GM19239 (cell line): ENCODE measurements around the gene BLOC1S1.

Experiments used
- DNase-seq: peaks from one replicate; pipeline ENCODE4 v3.0.0; 2011; ENCODE audit warnings: low spot score; ENCODE audit not compliant: insufficient read length
- FAIRE-seq: peaks from 2 replicates; lab custom pipeline; 2011; peaks lifted over from hg19 to GRCh38; lab: Jason Lieb, UNC

BLOC1S1 gene

DNA sequence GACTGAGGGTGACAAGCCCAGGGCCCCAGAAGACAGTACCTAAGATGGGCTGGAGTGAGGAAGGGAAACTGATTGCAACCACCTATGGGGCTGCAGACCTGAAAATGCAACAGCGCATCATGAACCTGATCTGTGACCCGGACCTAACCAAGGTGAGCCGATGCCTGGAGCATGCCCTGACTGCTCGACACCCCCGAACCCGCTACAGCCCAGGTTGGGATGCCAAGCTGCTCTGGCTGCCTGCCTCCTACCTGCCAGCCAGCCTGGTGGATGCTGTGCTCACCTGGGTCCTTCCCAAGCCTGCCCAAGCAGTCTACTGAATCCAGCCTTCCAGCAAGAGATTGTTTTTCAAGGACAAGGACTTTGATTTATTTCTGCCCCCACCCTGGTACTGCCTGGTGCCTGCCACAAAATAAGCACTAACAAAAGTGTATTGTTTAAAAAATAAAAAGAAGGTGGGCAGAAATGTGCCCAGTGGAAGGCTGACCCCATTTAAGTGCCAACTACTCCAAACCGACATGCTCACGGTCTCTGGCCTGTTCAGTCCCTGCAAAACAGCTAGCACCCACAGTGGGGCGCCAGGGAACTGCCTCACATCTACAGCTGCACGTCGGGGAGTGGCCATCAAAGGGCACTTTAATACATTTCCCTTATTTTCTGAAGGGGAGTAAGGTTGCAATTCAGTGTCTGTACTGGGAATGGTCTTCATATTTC is 8.5 kb downstream of the BLOC1S1 start:
- DNase-seq (no peak), FAIRE-seq (peak; percentile 35)

DNA sequence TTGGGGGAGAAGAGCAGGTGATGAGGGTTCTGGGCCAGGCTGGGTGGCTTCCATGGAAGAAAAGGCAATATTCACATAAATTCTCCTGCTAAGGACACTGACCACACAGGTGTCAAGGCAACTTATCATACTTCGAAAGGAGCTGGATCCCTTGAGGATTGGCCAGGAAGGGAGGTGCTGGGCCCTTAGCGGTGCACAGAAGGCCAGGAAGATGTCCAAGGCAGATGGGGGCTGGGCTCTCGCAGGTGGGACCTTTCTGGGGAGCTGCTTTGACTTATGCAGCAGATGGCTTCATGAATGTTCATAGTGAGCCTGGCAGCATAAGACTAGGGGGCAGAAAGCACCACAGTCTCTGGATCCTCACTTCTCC is 9.1 kb downstream of the BLOC1S1 start:
- DNase-seq (no peak), FAIRE-seq (no peak)

DNA sequence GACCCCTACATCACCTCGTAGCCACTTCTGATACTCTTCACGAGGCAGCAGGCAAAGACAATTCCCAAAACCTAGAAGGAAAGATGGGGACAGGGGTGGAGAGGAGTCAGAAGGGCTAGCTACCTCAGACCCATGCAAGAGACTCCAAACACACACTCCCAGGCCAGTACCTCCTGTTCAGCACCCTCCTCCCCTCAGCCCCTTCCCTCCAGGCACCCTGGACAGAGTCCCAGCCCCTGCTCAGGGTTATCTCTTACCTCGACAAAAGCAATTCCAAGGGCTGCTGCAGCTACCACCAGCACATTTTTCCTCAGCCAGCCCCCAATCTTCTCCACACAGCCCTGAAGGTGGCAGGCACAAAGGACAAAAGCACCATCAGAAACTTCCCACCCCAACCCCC is 9.7 kb downstream of the BLOC1S1 start:
- no peak for FAIRE-seq

DNA sequence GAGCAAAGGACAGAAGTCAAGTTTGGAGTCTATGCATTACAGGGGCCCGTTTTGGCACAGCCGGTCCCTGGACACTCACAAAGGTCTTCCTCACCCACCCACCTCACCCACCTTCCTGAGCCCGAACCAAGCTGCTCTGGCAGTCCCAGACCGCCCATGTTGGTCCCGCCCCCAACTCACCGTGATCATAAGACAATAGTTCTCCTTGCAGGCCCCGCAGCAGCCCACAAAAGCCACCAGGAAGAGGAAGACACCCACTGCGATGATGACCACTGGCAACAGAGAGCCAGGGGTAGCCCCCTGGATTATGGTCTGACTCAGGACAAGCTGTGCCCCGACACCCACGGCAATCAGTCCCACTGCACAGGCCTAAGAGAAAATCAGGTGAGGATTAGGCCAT is 11.1 kb downstream of the BLOC1S1 start:
- DNase-seq (no peak), FAIRE-seq (no peak)

More for the DNA sequence above, 9.7 kb downstream of the BLOC1S1 start:
- no peak for DNase-seq

DNA sequence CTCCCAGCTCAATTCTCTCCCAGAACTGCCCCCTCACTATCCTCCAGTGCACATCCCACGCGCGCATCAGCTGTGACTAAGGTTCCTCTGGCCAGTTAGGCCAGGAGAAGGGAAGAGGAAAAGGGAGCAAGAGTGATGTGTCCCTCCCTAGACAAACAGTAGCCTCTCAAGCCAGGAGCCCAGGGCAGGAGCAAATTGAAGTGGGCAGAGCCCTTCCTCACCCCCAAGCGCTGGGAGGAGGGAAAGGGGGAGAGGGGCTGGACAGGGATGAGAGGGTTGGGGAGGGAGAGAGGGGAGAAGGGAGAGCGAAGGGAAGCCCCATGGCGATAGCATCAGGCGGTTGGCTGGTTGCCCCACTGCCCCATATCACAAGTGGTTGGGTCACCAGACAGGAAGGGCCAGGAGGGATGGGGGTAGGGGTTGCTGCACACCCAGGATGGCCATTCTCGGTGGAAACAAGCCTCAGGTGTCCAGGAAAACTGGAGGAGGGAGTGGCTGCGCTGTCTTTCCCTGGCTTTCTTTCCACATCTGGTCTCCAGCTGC is 11.9 kb downstream of the BLOC1S1 start:
- no peak for FAIRE-seq
- DNase-seq, result no peak

DNA sequence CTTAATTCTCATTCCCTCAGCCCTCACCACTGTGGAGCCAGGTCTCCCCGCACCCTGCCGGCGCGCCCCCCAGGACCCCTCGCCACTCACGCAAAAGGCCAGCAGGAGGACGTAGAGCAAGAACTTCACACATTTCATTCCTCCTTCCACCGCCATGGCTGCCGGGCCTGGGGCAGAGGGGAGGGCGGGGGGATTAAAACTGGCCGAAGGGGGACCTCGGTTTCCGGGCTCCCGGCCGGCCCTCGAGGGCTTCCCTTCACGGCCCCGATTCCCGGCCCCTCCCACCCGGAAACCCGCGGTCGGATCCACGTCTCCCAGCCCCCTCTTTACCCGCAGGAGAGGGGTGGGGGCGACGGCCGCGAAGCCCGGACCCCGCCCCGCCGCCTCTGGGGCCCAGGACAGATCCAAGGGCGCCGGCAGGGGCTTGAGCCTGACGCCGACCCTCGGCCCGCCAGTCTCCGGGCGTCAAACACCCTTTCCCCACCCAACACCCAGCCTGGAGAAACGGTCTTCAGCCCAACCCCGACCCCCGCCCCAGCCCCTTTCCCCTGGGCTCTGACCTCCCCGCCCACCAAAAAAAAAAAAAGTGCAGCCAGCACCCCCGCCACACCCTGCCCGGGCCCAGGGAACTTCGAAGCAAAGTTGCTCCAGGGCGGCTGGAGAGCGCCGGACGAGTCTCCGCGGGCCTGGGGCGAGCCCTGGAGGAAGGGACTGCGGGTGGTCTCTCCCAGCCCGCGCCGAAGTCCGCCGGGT is 12.5 kb downstream of the BLOC1S1 start:
- DNase-seq (no peak), FAIRE-seq (no peak)

DNA sequence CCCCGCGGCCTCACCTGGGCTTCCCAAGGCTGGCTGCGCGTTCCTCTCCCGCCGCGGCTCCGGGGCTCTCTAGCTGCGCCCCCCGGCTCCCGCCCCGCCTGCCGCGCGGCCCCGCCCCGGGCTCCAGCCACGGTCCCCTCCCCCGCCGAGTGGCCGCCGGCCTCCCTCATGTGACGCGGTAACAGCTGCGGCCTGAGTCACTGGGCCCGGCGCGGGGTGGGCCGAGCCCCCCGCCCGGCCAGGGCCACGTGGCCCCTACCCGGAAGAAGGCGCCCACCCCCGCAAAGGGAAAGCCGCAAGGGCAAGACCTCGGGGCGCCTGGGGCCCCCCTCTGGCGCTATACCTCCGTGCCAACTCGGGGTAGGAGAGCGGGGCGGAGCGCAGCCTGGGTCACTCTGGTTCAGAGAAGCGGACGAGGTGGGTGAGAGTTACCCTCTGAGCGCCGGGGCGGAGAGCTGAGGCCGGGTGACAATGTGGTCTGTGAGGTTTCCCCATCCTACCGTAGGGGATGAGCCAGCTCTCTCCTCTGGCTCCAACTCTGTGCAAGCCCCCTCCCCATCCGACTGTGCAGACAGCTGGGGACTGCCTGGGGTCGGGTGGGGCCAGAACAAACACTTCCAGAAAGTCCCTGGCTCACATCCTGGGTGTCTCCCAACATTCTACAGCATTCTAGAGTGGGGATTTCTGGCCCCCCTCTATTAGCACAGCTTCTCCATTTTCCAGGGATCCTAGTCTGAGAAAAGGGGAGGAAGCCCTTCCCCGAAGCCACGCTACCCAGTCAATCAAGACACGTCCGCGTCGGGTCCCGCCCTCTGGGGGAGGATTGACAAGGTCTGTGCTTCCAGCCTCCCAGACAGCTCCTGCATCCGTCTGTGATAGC is 13.3 kb downstream of the BLOC1S1 start, which contains the start of gene CD63:
Gene CD63, minus strand, starts transcription at position 71 of the 880 bp plus-strand sequence. CDS start 668 bp downstream, outside the sequence.
- FAIRE-seq (peak; percentile 84), DNase-seq (peak; percentile 85)

DNA sequence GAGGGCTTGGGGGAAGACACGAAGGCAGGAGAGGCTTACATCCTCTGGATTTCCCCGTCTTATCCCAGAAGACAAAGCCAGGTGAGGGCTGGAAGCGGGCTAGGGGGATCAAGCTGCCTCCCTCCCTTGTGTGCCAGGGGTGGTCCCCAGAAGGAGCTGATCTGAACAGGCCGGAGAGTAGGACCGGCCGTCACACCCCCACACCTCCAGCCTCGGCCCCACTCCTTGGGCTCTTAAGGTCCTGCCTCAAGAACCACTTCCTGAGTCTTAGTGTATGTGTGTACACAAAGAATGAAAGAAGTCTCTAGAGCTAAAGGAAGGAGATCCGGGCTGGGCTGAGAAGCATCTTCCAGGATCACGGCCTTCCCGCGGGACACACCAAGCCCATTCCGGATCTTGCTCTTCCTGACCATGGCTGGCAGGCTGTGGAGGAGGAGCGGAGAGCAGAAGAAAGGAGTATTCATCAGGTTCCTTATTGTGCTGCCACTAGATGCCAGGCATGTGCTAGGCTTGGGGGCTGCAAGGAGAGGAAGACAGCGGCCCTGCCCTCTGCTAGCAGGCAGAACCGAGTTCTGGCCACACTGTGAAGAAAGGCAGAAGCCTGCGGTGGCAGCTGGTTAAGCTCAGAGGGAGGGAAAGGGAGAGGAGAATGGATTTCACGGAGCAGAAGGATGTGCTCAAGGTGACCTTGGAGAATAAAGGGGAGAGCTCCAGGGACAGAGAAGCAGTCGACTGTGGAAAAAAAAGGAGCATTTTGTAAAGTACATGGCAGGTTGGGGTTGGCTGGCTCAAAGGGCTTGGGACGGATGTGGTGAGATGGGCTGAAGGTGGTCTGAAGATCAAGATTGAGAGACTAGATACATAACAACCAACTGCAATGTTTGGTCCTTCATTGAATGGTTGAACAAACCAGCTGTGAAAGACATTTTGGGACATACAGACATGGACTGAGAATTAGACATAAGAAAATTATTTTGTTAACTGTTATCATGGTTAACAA is 14.3 kb downstream of the BLOC1S1 start:
- DNase-seq, result peak; percentile 47
- no peak for FAIRE-seq

DNA sequence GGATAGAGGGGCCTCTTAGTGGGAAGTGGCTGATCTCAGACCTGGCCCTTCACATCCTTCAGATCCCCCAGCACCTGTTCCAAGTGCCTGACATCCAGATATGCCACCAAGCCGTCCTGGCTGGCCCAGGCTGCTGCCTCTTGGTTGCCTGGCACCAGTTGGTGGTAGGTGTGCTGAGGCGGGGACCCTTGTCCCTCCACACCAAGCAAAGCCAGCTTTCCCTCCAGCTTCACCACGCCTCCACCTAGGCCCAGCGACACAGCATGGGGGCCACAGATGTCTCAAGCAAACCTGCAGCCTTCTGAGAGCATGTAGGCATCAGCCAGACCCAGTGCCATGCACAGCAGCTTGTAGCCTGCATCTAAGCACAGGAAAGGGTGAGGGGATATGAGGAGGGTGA is 16.4 kb downstream of the BLOC1S1 start:
- DNase-seq (no peak), FAIRE-seq (no peak)

DNA sequence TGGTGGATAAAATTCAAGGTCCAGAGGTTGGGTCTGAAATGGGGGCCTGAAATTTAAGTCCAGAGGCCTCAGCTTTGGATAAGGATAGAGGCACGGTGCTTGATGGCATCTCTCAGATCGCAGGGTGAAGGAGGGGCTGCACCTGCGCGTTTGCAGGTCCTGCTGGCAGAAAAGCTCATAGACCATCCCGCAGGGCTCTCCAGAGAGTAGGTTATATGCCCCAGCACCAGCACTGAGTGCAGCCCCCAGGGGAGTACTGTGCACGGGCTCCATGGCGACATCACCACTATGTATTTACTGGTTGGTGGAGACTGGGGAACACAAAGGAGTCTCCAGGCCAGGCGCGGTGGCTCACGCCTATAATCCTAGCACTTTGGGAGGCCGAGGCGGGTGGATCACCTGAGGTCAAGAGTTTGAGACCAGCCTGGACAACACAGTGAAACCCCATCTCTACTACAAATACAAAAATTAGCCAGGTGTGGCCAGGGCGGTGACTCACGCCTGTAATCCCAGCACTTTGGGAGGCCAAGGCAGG is 17.2 kb downstream of the BLOC1S1 start:
- no peak for DNase-seq
- FAIRE-seq, result no peak

DNA sequence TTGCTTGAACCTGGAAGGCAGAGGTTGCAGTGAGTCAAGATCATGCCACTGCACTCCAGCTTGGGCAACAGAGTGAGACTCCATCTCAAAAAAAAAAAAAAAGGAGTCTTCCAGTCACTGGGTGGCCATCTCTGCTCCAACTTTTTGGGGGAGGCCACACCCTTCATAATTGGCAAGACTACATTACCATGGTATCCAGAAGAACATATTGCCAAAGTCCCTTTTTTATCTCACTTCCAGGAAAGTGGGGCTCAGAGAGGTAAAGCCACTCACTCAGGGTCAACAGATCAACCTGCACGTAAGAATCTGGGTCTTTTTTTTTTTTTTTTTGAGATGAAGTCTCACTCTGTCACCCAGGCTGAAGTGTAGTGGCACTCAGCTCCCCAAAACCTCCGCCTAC is 18.0 kb downstream of the BLOC1S1 start:
- no peak for DNase-seq
- FAIRE-seq, result no peak

DNA sequence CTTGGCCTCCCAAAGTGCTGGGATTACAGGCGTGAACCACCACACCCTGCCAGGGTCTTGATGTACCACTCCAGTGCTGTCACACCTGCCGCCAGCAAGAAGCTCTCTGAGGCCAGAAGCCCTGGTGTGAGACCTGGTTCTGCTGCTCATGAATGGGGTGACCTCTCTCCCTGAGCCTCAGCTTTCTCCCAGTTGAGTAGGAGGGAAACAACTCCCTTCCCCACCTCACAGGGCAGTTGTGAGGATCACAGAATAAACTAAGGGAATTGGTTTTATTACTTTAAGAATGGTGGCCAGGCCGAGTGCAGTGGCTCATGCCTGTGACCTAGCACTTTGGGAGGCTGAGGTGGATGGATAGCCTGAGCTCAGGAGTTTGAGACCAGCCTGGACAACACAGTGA is 18.7 kb downstream of the BLOC1S1 start:
- FAIRE-seq (no peak), DNase-seq (no peak)

DNA sequence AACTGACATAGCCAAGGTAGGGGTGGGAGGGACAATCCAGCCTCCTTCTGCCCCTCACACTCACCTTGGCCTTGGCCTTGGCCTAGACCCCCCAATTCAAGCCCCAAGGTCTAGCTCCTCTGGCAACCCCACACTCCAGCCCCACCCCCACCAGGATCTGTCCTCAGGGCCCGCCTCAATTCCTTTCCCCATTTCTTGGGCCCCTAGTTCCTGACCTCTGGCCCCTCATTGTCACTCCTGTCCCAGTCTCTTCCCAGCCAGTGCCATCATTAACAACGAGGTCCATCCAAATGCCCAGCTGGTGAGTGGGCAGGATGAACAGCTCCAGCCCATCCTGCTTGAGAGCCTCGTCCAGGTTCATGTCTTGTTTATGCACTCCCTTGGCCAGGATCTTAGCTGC is 20.2 kb downstream of the BLOC1S1 start:
- FAIRE-seq (no peak), DNase-seq (no peak)

DNA sequence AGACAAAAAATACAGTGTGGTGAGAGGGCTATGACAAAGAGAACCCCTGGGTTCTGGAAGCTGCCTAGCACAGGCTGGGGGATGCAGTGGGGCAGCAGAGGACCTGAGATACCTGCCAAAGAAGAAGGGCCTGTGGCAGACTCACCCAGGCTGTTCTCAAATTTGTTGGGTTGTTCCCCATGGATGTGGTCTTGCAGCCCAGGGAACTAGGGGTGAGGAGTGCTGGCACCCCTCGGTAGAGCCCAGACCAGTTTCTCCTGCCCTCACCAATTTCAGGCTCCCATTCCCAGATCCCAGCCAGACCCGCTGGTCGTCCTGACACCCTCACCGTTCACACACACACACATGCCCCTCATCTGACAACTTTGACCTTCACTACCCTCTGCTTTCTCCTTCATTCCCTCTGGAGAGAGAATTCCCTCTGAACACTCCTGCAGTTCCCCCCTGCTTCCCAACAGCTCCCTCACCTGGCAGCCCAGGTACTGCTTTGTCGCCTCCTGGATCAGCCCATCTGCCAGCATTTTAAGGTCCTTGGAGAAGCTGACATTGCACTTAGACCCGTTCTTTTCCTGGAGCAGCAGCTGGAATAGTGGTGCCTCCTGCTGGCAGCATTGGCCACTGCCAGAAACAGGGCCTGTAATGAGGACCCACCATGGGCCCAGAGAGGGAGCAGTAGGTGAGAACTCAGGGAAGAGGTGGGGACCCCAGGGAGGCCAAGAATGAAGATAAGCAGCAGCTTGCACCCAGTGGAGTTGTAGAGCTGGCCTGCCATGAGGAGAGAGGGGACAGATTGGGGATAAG is 21.1 kb downstream of the BLOC1S1 start:
- no peak for DNase-seq
- peak; percentile 31 for FAIRE-seq

DNA sequence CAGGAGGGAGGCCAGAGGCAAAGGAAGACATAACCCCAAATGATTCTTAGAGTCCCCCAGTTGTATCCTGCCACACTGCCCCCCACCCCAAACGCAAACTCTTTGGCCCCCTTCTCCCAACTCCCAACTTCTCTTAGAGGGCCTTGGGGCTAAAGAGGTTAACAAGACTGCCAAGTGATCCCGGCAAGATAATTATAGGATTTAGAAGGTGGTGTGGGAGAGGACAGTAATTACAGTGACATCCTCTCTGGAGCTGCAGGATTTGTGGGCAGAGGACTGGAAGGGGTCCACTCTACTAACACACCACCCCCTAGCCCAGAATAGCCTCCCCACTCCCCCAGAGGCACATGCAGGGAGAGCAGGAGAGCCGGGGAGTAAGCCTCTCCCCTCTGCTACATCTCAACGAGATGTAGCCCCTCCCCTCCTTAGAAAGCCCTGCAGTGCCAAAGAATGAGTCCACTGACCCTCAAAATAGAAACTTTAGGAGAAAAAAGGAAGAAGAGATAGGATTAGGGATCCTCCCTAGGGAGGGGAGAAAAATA is 21.8 kb downstream of the BLOC1S1 start:
- no peak for FAIRE-seq

DNA sequence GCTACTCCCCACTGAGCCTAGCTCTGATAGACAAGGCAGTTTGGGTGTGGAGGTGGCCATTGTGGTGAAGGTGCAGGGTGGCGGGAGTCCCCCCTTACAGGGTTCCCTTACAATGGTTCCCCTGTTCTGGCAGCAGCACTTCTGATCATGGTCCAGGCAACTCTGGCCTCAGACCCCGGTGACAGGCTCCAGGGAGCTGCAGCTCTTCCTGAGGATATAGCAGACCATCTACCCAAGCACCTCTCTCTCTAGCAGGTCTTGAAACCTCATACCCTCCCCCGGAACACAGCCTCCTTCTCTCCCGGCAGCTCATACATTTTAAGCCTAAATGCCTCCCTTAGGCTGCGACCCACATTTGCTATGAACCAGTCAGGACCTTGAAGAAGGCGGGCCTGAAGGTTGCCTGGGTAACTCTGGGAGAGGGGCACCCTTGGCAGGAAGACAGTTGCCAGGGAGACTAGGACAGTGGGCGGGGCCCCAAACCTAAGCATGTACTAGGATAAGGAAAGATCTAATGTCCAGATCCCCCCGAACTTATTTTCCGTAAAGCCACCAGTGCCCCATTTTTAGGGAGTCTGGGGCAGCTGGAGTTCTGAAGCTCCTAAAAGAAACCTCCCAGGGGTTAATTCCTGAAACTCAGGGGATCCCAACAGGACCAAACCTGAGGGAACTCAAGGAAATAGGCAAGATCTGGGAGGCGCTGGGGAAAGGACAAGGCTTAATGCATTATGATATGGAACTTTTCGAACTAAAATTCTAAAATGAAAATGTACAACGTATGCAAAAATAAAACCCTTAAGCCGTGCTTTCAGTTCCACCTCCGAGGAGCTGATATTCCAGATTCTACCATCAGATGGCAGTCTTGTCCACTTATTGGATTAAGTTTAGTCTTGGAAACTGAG is 22.5 kb downstream of the BLOC1S1 start:
- peak; percentile 76 for DNase-seq
- FAIRE-seq, result peak; percentile 99

More for the DNA sequence above, 21.8 kb downstream of the BLOC1S1 start:
- no peak for DNase-seq

DNA sequence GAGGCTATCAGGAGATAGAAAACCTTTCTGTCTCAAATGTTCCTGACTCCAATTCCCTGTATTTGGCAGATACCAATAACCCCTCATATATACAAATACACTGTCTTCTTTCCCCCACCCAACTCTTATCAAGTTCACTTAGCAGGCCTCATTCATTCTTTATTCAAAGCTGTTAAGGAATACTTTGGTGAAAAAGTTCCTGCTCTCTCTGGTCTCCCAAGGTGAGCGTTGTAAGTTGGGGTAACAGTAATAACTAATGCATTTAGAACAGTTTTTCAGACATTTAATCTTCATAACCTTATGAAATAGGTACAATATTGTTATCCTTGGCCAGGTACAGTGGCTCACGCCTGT is 23.2 kb downstream of the BLOC1S1 start:
- no peak for FAIRE-seq
- DNase-seq, result no peak
